Mesenchymal stem cell (in vitro differentiated cells and primary cell): ENCODE measurements around the gene NCOA5.
A peak's percentile ranks its signal among the peaks of the same experiment; 100 is the strongest.

ENCODE experiments used
- DNase-seq: peaks from one replicate; pipeline ENCODE4 v3.0.0-alpha.2; 2013
- H2AFZ ChIP-seq: one replicate; pipeline ENCODE4 v1.6.1; 2013; ENCODE audit warnings: low read depth, mild to moderate bottlenecking, control low read depth, inconsistent platforms, low read length, moderate library complexity
- H2AK5ac ChIP-seq: 2 replicates; pipeline ENCODE4 v1.6.1; 2013; ENCODE audit warnings: low read length, moderate library complexity, mild to moderate bottlenecking, inconsistent platforms; ENCODE audit not compliant: severe bottlenecking
- H2BK120ac ChIP-seq: one replicate; pipeline ENCODE4 v1.6.1; 2013; ENCODE audit warnings: low read depth, mild to moderate bottlenecking, inconsistent platforms, low read length, moderate library complexity
- H2BK12ac ChIP-seq, 2 experiments: one replicate each; pipeline ENCODE4 v1.6.1; 2013; ENCODE audit warnings: inconsistent platforms in 2 of 2, low read length in 2 of 2, mild to moderate bottlenecking in 2 of 2, moderate library complexity in 2 of 2, control low read depth in 1 of 2
- H2BK15ac ChIP-seq: one replicate; pipeline ENCODE4 v1.6.1; 2013; ENCODE audit warnings: mild to moderate bottlenecking, low read depth, inconsistent platforms; ENCODE audit not compliant: poor library complexity, severe bottlenecking
- H2BK5ac ChIP-seq: 2 replicates; pipeline ENCODE4 v1.6.1; 2013; ENCODE audit warnings: low read depth, mild to moderate bottlenecking, low read length, control low read depth, inconsistent platforms; ENCODE audit not compliant: poor library complexity, severe bottlenecking
- H3K14ac ChIP-seq, 2 experiments: one replicate each; pipeline ENCODE4 v1.6.1; 2013; ENCODE audit warnings: inconsistent platforms in 2 of 2, low read length in 2 of 2, control low read depth in 1 of 2, mild to moderate bottlenecking in 1 of 2, moderate library complexity in 1 of 2
- H3K18ac ChIP-seq, 2 experiments: one replicate each; pipeline ENCODE4 v1.6.1; 2013; ENCODE audit warnings: inconsistent platforms in 2 of 2, low read length in 2 of 2, control low read depth in 1 of 2, low read depth in 1 of 2, mild to moderate bottlenecking in 1 of 2
- H3K23ac ChIP-seq, 2 experiments: one replicate each; pipeline ENCODE4 v1.6.1; 2013; ENCODE audit warnings: inconsistent platforms in 2 of 2, low read length in 2 of 2, mild to moderate bottlenecking in 2 of 2, moderate library complexity in 2 of 2, control low read depth in 1 of 2
- H3K27ac ChIP-seq: 2 replicates; pipeline ENCODE4 v1.5.1; 2013; ENCODE audit warnings: mild to moderate bottlenecking, moderate library complexity, low read length, control low read depth, inconsistent platforms; ENCODE audit not compliant: poor library complexity, severe bottlenecking
- H3K27me3 ChIP-seq, 2 experiments: 2 replicates each; pipeline versions ENCODE4 v1.6.1 to v1.7.0; 2013; ENCODE audit warnings: low read length in 2 of 2, mild to moderate bottlenecking in 2 of 2, moderate library complexity in 2 of 2, control low read depth in 1 of 2, inconsistent platforms in 1 of 2; ENCODE audit not compliant: control insufficient read depth in 1 of 2, insufficient read depth in 1 of 2
- H3K36me3 ChIP-seq, 2 experiments: 2 replicates each; pipeline versions ENCODE4 v1.6.1 to v1.7.0; 2013; ENCODE audit warnings: low read length in 2 of 2, control low read depth in 1 of 2, inconsistent platforms in 1 of 2, low read depth in 1 of 2, mild to moderate bottlenecking in 1 of 2; ENCODE audit not compliant: insufficient read depth in 2 of 2, control insufficient read depth in 1 of 2
- H3K4ac ChIP-seq, 2 experiments: one replicate each; pipeline ENCODE4 v1.6.1; 2013; ENCODE audit warnings: inconsistent platforms in 2 of 2, low read length in 2 of 2, mild to moderate bottlenecking in 2 of 2, moderate library complexity in 2 of 2, control low read depth in 1 of 2, low read depth in 1 of 2
- H3K4me1 ChIP-seq: 2 replicates; pipeline ENCODE4 v1.6.1; 2013; ENCODE audit warnings: low read depth, low read length, control low read depth; ENCODE audit not compliant: control insufficient read depth, insufficient read depth
- H3K4me2 ChIP-seq: 2 replicates; pipeline ENCODE4 v1.6.1; 2013; ENCODE audit warnings: low read length, mild to moderate bottlenecking, inconsistent platforms; ENCODE audit not compliant: poor library complexity, severe bottlenecking
- H3K4me3 ChIP-seq, 2 experiments: 2 replicates each; pipeline versions ENCODE4 v1.5.1 to v1.7.0; 2013; ENCODE audit warnings: low read length in 2 of 2, mild to moderate bottlenecking in 2 of 2, control low read depth in 1 of 2, low read depth in 1 of 2; ENCODE audit not compliant: insufficient read depth in 1 of 2
- H3K79me1 ChIP-seq: replicated peaks from 2 replicates; pipeline ENCODE4 v1.6.1; 2013; ENCODE audit warnings: mild to moderate bottlenecking, control low read depth, low read length, inconsistent platforms; ENCODE audit not compliant: poor library complexity, severe bottlenecking
- H3K9ac ChIP-seq: 2 replicates; pipeline ENCODE4 v1.7.0; 2013; ENCODE audit warnings: mild to moderate bottlenecking, low read length, moderate library complexity
- H3K9me3 ChIP-seq: 2 replicates; pipeline ENCODE4 v1.7.0; 2013; ENCODE audit warnings: mild to moderate bottlenecking, low read length; ENCODE audit not compliant: control insufficient read depth
- H4K8ac ChIP-seq: one replicate; pipeline ENCODE4 v1.6.1; 2013; ENCODE audit warnings: inconsistent platforms, mild to moderate bottlenecking, low read length, moderate library complexity
- H4K91ac ChIP-seq: one replicate; pipeline ENCODE4 v1.6.1; 2013; ENCODE audit warnings: mild to moderate bottlenecking, low read length, inconsistent platforms
- WGBS: methylation state at CpG from one replicate; pipeline ENCODE4 v1.1.7; 2013; ENCODE audit warnings: mixed read lengths; 5-methylcytosine and 5-hydroxymethylcytosine counted together

Gene NCOA5

GRCh38 chr20:46073443-46073842, 16.3 kb downstream of the NCOA5 start:
- no peak overlapping the region for H3K27ac ChIP-seq
- no peak overlapping the region for H2BK15ac ChIP-seq
- no peaks in the 10 kb centered on the region for H3K27me3 ChIP-seq
- H2BK5ac ChIP-seq: no peak overlapping the region
- no peak overlapping the region for H4K8ac ChIP-seq
- H3K4me3 ChIP-seq: no peak overlapping the region
- no peak overlapping the region for H3K4ac ChIP-seq
- no peak overlapping the region for H2AFZ ChIP-seq
- peaks cover 53% of the 10 kb centered on the region for H3K79me1 ChIP-seq
- no peak overlapping the region for H3K9ac ChIP-seq
- no peak overlapping the region for H2AK5ac ChIP-seq
- H3K18ac ChIP-seq: no peak overlapping the region
- H3K23ac ChIP-seq: no peak overlapping the region
- peaks cover 2% of the 10 kb centered on the region for H3K4me1 ChIP-seq
- H2BK120ac ChIP-seq: no peak overlapping the region
- H3K9me3 ChIP-seq: no peaks in the 10 kb centered on the region
- H4K91ac ChIP-seq: no peak overlapping the region
- 96% methylated on average over 1 of the region's 3 CpGs for WGBS
- H3K4me2 ChIP-seq: no peak overlapping the region
- peaks cover 15 to 63% of the 10 kb centered on the region in 2 experiments for H3K36me3 ChIP-seq
- DNase-seq: no peak
- no peak overlapping the region for H3K14ac ChIP-seq
- H2BK12ac ChIP-seq: no peak overlapping the region

- H3K4me2 ChIP-seq: no peak overlapping the region
- no peak overlapping the region for H2BK12ac ChIP-seq
- no peaks in the 10 kb centered on the region for H3K9me3 ChIP-seq
- H3K36me3 ChIP-seq: peaks cover 12 to 63% of the 10 kb centered on the region in 2 experiments
- H4K91ac ChIP-seq: no peak overlapping the region
- no peak overlapping the region for H2AFZ ChIP-seq
- H2BK15ac ChIP-seq: no peak overlapping the region
- no peak overlapping the region for H3K18ac ChIP-seq
- WGBS: 96% methylated on average over 2 of the region's 4 CpGs
- H3K23ac ChIP-seq: no peak overlapping the region
- no peak overlapping the region for H3K9ac ChIP-seq
- DNase-seq: no peak
- no peaks in the 10 kb centered on the region for H3K27me3 ChIP-seq
- H4K8ac ChIP-seq: no peak overlapping the region
- H3K79me1 ChIP-seq: peaks cover 53% of the 10 kb centered on the region
- H3K27ac ChIP-seq: no peak overlapping the region
- H3K4me3 ChIP-seq: no peak overlapping the region
- H3K4me1 ChIP-seq: peaks cover 2% of the 10 kb centered on the region
- no peak overlapping the region for H3K14ac ChIP-seq
- no peak overlapping the region for H2BK5ac ChIP-seq
- no peak overlapping the region for H2BK120ac ChIP-seq
- H3K4ac ChIP-seq: no peak overlapping the region
- H2AK5ac ChIP-seq: no peak overlapping the region
Measured at GRCh38 chr20:46073024-46073423, 16.7 kb downstream of the NCOA5 start.

- H3K23ac ChIP-seq: no peak overlapping the region
- no peaks in the 10 kb centered on the region for H3K27me3 ChIP-seq
- H2BK12ac ChIP-seq: no peak overlapping the region
- no peak overlapping the region for H2AK5ac ChIP-seq
- no peak overlapping the region for H4K8ac ChIP-seq
- H2BK120ac ChIP-seq: no peak overlapping the region
- H2BK5ac ChIP-seq: no peak overlapping the region
- H3K4me3 ChIP-seq: no peak overlapping the region
- peaks cover 49% of the 10 kb centered on the region for H3K79me1 ChIP-seq
- no peak overlapping the region for H3K4ac ChIP-seq
- 92% methylated on average over 3 of the region's 3 CpGs for WGBS
- no peak for DNase-seq
- H3K4me2 ChIP-seq: no peak overlapping the region
- H4K91ac ChIP-seq: no peak overlapping the region
- peaks cover 2% of the 10 kb centered on the region for H3K4me1 ChIP-seq
- H3K9me3 ChIP-seq: no peaks in the 10 kb centered on the region
- no peak overlapping the region for H3K18ac ChIP-seq
- H3K9ac ChIP-seq: no peak overlapping the region
- H3K36me3 ChIP-seq: peaks cover 7 to 66% of the 10 kb centered on the region in 2 experiments
- no peak overlapping the region for H2AFZ ChIP-seq
- H3K27ac ChIP-seq: no peak overlapping the region
- no peak overlapping the region for H2BK15ac ChIP-seq
- H3K14ac ChIP-seq: no peak overlapping the region
Measured at GRCh38 chr20:46071573-46071972, 18.2 kb downstream of the NCOA5 start.

- peak overlapping the region in 1 of 2 experiments; percentile 62 for H3K4me3 ChIP-seq
- H3K9me3 ChIP-seq: no peaks in the 10 kb centered on the region
- no peak overlapping the region for H2BK15ac ChIP-seq
- H3K14ac ChIP-seq: no peak overlapping the region
- peaks cover 2% of the 10 kb centered on the region for H3K4me1 ChIP-seq
- H3K27ac ChIP-seq: peak overlapping the region; percentile 2
- no peak overlapping the region for H3K23ac ChIP-seq
- no peak overlapping the region for H2BK5ac ChIP-seq
- H2AFZ ChIP-seq: no peak overlapping the region
- no peak overlapping the region for H2BK120ac ChIP-seq
- peak; percentile 52 for DNase-seq
- no peak overlapping the region for H3K4ac ChIP-seq
- peaks cover 14 to 72% of the 10 kb centered on the region in 2 experiments for H3K36me3 ChIP-seq
- no peak overlapping the region for H3K18ac ChIP-seq
- H2BK12ac ChIP-seq: no peak overlapping the region
- H4K91ac ChIP-seq: no peak overlapping the region
- 97% methylated on average over 19 of the region's 20 CpGs for WGBS
- no peak overlapping the region for H3K4me2 ChIP-seq
- no peak overlapping the region for H4K8ac ChIP-seq
- H3K27me3 ChIP-seq: no peaks in the 10 kb centered on the region
- H3K9ac ChIP-seq: peak overlapping the region; percentile 60
- H3K79me1 ChIP-seq: peaks cover 52% of the 10 kb centered on the region
- no peak overlapping the region for H2AK5ac ChIP-seq
Measured at GRCh38 chr20:46070215-46070900, 19.4 kb downstream of the NCOA5 start.
